HCT116 (cell line): Measurements from ENCODE around the gene SBF2. TPM values are rescaled to one million over a fixed set of nuclear protein-coding genes. Genes with fewer than 3 reads are reported as not detected.

ENCODE experiments used
- ATAC-seq: fragments of 200-7000 bp; cut with Tn5 transposase; 2 replicates; pipeline ENCODE4 v1.9.1; 2020; ENCODE audit warnings: mild to moderate bottlenecking, moderate library complexity
- BruUV-seq: library from RNA; stranded (reverse); fragments of 400-500 nt; replicated peaks from 2 replicates; lab custom pipeline; 2021; lab: Mats Ljungman, UMichigan
- CTCF ChIA-PET: fragments of 300-600 bp; sonication (Branson Sonifier 250); formaldehyde crosslinking; loops from one replicate; lab custom pipeline; 2021; ENCODE audit warnings: antibody characterized with exemption; lab: Charles Lee
- POLR2A ChIA-PET: fragments of 300-600, 350-600 bp; sonication (Branson Sonifier 250); formaldehyde crosslinking; loops from one replicate; lab custom pipeline; 2021; ENCODE audit warnings: antibody characterized with exemption; lab: Charles Lee
- RAD21 ChIA-PET, 2 experiments: fragments of 300-600 bp; sonication (Branson Sonifier 250); formaldehyde crosslinking; loops; one replicate each; lab custom pipeline; 2023; ENCODE audit warnings: low total read pairs in 2 of 2; ENCODE audit not compliant: uncharacterized antibody in 2 of 2, unreplicated experiment in 2 of 2, low non-redundant PET in 1 of 2; lab: Charles Lee
- DNase-seq: peaks from one replicate; pipeline ENCODE4 v3.0.0-alpha.2; 2010; ENCODE audit warnings: low read depth, low spot score
- H2AFZ ChIP-seq: fragments of 200-600 bp; shearing (Covaris generic), sonication (generic); 2 replicates; pipeline ENCODE4 v1.6.1; 2017; ENCODE audit warnings: low read depth, mixed run types, mixed read lengths, antibody characterized with exemption, low read length; ENCODE audit not compliant: poor library complexity, severe bottlenecking
- H3K27ac ChIP-seq: 2 replicates; pipeline ENCODE4 v1.5.1; 2012; ENCODE audit warnings: low read depth, low read length
- H3K27me3 ChIP-seq: fragments of 200-600 bp; sonication (generic); 2 replicates; pipeline ENCODE4 v1.6.1; 2016; ENCODE audit warnings: mixed run types, low read length, mixed read lengths; ENCODE audit not compliant: insufficient read depth
- H3K36me3 ChIP-seq, 2 experiments: fragments of 200-500 bp in 1 of 2; fragments of 200-600 bp in 1 of 2; sonication (Bioruptor generic) in 1 of 2; sonication (generic) in 1 of 2; 2 replicates each; pipeline versions ENCODE4 v1.5.1 to v1.6.1; 2014 to 2016; ENCODE audit warnings: low read length in 2 of 2, inconsistent platforms in 1 of 2, mixed read lengths in 1 of 2, mixed run types in 1 of 2; ENCODE audit not compliant: insufficient read depth in 2 of 2, control insufficient read depth in 1 of 2
- H3K4me1 ChIP-seq, 2 experiments: fragments of 200-600 bp in 1 of 2; sonication (generic) in 1 of 2; 2 replicates each; pipeline versions ENCODE4 v1.5.1 to v1.6.1; 2012 to 2017; ENCODE audit warnings: low read length in 2 of 2, inconsistent platforms in 1 of 2, mild to moderate bottlenecking in 1 of 2, mixed read lengths in 1 of 2, mixed run types in 1 of 2, moderate library complexity in 1 of 2; ENCODE audit not compliant: insufficient read depth in 2 of 2, control insufficient read depth in 1 of 2
- H3K4me2 ChIP-seq: fragments of 200-600 bp; sonication (generic); 2 replicates; pipeline ENCODE4 v1.6.1; 2017; ENCODE audit warnings: mixed run types, low read length, mixed read lengths
- H3K4me3 ChIP-seq, 2 experiments: fragments of 200-600 bp in 1 of 2; sonication (generic) in 1 of 2; replicated peaks in 1 of 2; 2 replicates each; pipeline ENCODE4 v1.5.1; 2011 to 2016; ENCODE audit warnings: low read length in 2 of 2, control low read depth in 1 of 2, low read depth in 1 of 2, mild to moderate bottlenecking in 1 of 2, mixed read lengths in 1 of 2, mixed run types in 1 of 2
- H3K79me2 ChIP-seq: fragments of 200-600 bp; sonication (generic); 2 replicates; pipeline ENCODE4 v1.6.1; 2017; ENCODE audit warnings: mild to moderate bottlenecking, mixed run types, low read length, moderate library complexity, mixed read lengths; ENCODE audit not compliant: insufficient read depth
- H3K9ac ChIP-seq: fragments of 200-600 bp; sonication (generic); 2 replicates; pipeline ENCODE4 v1.6.1; 2016; ENCODE audit warnings: low read length, mixed read lengths
- H3K9me2 ChIP-seq: fragments of 200-600 bp; sonication (generic), shearing (Covaris generic); 2 replicates; pipeline ENCODE4 v1.6.1; 2017; ENCODE audit warnings: mixed run types, mild to moderate bottlenecking, moderate library complexity; ENCODE audit not compliant: insufficient read depth
- H3K9me3 ChIP-seq, 2 experiments: fragments of 200-500 bp in 1 of 2; fragments of 200-600 bp in 1 of 2; sonication (Bioruptor generic) in 1 of 2; sonication (generic) in 1 of 2; 2 replicates each; pipeline ENCODE4 v1.6.1; 2014 to 2017; ENCODE audit warnings: low read length in 2 of 2, mixed read lengths in 2 of 2, inconsistent platforms in 1 of 2, low read depth in 1 of 2, mild to moderate bottlenecking in 1 of 2, mixed run types in 1 of 2, moderate library complexity in 1 of 2; ENCODE audit not compliant: control insufficient read depth in 1 of 2, insufficient read depth in 1 of 2
- H4K20me1 ChIP-seq: fragments of 200-600 bp; sonication (generic), shearing (Covaris generic); 2 replicates; pipeline ENCODE4 v1.6.1; 2017; ENCODE audit warnings: mixed run types, mild to moderate bottlenecking, moderate library complexity; ENCODE audit not compliant: insufficient read depth
- CBX3 ChIP-seq: IDR thresholded peaks from 2 replicates; pipeline ENCODE4 v1.6.1; 2012; ENCODE audit warnings: low read depth
- CEBPB ChIP-seq: IDR thresholded peaks from 2 replicates; pipeline ENCODE4 v1.6.1; 2012; ENCODE audit warnings: low read depth
- FOSL1 ChIP-seq: IDR thresholded peaks from 2 replicates; pipeline ENCODE4 v1.6.1; 2012; ENCODE audit warnings: low read depth
- RAD21 ChIP-seq: IDR thresholded peaks from 2 replicates; pipeline ENCODE4 v1.6.1; 2012; ENCODE audit warnings: low read depth, mild to moderate bottlenecking
- SIN3A ChIP-seq: IDR thresholded peaks from 2 replicates; pipeline ENCODE4 v1.6.1; 2012; ENCODE audit warnings: low read depth
- YY1 ChIP-seq: IDR thresholded peaks from 2 replicates; pipeline ENCODE4 v1.6.1; 2011; ENCODE audit warnings: low read length, low read depth, moderate library complexity, mild to moderate bottlenecking; ENCODE audit not compliant: insufficient replicate concordance; ENCODE audit errors: extremely low read depth
- ZNF274 ChIP-seq: fragments of 200-500 bp; sonication (Bioruptor generic); IDR thresholded peaks from 2 replicates; pipeline ENCODE4 v1.6.1; 2014; ENCODE audit warnings: mild to moderate bottlenecking, low read depth, low read length, inconsistent platforms
- intact Hi-C: fragments of 100-400 bp; cut with micrococcal nuclease; formaldehyde crosslinking; loops from 2 replicates; pipeline ENCODE4 v1.10.0; 2022
- total RNA-seq: library from RNA; stranded (reverse); gene quantifications from one replicate; pipeline ENCODE4 v1.2.1, GENCODE V29; 2021; ENCODE audit not compliant: unreplicated experiment
- TF ChIP-seq, protein P1 (sequence below), 3 experiments: fragments of 200-600 bp in 1 of 3; sonication (generic) in 1 of 3; IDR thresholded peaks in 2 of 3; conservative IDR thresholded peaks in 1 of 3; 2 replicates each; pipeline ENCODE4 v1.5.1; 2012 to 2017; ENCODE audit warnings: low read depth in 2 of 3, low read length in 2 of 3, antibody characterized with exemption in 1 of 3, borderline replicate concordance in 1 of 3, control low read depth in 1 of 3, mild to moderate bottlenecking in 1 of 3, mixed read lengths in 1 of 3, mixed run types in 1 of 3, moderate library complexity in 1 of 3; ENCODE audit not compliant: insufficient read depth in 1 of 3

The SBF2 gene
- total RNA-seq, 1 experiment from 2014 or later, result 35.0 TPM

DNA sequence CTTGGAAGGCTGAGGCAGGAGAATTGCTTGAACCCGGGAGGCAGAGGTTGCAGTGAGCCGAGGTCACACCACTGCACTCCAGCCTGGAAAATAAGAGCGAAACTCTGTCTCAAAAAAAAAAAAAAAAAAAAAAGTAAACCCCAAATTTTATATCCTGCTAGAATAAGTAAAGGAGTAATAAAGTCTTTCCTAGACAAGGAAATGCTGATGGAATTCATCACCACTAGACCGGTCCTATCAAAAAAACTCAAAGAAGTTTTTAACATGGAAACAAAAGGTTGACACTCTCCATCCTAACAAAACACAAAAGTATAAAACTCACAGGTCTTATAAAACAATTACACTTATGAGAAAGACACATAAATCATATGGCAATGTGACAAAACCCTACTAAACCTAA lies 213.9 kb downstream of the SBF2 start:
- Histone ChIP-seq H3K36me3 (no peaks in the 10 kb centered on the region), H3K27ac (no peak overlapping the region), H3K4me1 (no peaks in the 10 kb centered on the region), H3K27me3 (no peaks in the 10 kb centered on the region), H3K9me3 (peaks cover 3 to 8% of the 10 kb centered on the region in 2 experiments; a peak in 2 of 4 replicates), H3K9me2 (no peaks in the 10 kb centered on the region), H4K20me1 (no peaks in the 10 kb centered on the region), H3K4me3 (no peak overlapping the region), H3K9ac (no peak overlapping the region), H2AFZ (no peak overlapping the region), H3K4me2 (no peak overlapping the region), H3K79me2 (peaks cover 25% of the 10 kb centered on the region)
- no peak for ATAC-seq
- DNase-seq, result no peak
- POLR2A ChIA-PET, result no interaction called here
- intact Hi-C loops, result no loop called here
- no TSS peak for BruUV-seq
- TF ChIP-seq CBX3, result peak; percentile 75; the same call in 1 of the 2 replicates
- TF ChIP-seq SIN3A, result no peak
- no peak for TF ChIP-seq YY1
- TF ChIP-seq FOSL1, result no peak
- TF ChIP-seq, all 23 proteins: peak for 1
- CTCF ChIA-PET, result no interaction called here
- RAD21 ChIA-PET, result no interaction called here

DNA sequence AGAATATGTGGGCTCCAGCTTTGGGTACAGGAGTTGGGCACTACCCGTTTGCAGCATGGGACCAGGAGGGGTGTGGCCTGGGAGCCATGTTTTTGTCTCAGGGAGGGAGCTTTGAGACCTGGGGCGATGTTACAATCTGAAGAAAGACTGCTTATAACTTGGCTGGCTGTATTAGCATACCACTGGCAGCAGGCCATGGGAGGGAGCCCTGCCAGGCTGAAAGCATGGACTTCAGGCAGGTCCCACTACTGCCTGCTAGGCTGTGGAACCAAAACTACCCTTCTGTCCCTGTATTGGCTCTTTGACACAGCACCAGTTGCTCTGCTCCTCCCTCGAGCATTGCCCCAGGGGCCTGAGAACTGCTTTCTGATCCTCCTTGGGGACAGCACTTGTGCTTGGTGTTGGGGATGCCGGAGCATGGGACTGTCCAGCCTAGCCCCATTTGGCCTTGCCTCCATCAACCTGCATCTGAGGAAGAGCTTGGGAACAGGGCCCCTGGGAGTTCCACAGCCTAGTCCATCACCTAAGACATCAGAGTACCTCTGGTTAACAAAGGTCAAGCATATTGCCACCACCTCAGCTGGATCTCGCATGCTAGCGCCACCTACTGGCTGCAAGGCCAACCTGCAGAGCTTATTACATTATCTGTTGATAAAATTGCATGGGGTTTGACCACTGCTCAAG lies 217.4 kb downstream of the SBF2 start:
- no TSS peak for BruUV-seq
- no peaks in the 10 kb centered on the region for H3K36me3 ChIP-seq
- no peak overlapping the region for H2AFZ ChIP-seq
- ChIA-PET POLR2A (no interaction called here), RAD21 (no interaction called here)
- no peaks in the 10 kb centered on the region for H3K9me2 ChIP-seq
- H3K79me2 ChIP-seq, result peaks cover 13% of the 10 kb centered on the region; the same call in 1 of the 2 replicates
- peaks cover 0 to 3% of the 10 kb centered on the region in 2 experiments; a peak in 1 of 4 replicates for H3K4me1 ChIP-seq
- H3K4me2 ChIP-seq, result no peak overlapping the region
- H3K9ac ChIP-seq, result no peak overlapping the region
- intact Hi-C loops, result loop anchor here (5.0 kb wide), 1 partner anchor 231 kb away; the partner anchor contains the start of gene ADM
- ATAC-seq, result peak; percentile 84
- H4K20me1 ChIP-seq, result no peaks in the 10 kb centered on the region
- no peak overlapping the region for H3K4me3 ChIP-seq
- TF ChIP-seq RAD21, result peak; percentile 49
- TF ChIP-seq, protein P1, sequence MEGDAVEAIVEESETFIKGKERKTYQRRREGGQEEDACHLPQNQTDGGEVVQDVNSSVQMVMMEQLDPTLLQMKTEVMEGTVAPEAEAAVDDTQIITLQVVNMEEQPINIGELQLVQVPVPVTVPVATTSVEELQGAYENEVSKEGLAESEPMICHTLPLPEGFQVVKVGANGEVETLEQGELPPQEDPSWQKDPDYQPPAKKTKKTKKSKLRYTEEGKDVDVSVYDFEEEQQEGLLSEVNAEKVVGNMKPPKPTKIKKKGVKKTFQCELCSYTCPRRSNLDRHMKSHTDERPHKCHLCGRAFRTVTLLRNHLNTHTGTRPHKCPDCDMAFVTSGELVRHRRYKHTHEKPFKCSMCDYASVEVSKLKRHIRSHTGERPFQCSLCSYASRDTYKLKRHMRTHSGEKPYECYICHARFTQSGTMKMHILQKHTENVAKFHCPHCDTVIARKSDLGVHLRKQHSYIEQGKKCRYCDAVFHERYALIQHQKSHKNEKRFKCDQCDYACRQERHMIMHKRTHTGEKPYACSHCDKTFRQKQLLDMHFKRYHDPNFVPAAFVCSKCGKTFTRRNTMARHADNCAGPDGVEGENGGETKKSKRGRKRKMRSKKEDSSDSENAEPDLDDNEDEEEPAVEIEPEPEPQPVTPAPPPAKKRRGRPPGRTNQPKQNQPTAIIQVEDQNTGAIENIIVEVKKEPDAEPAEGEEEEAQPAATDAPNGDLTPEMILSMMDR (IDR thresholded peaks at IDR 0.05 in 2 of 3, conservative IDR thresholded peaks at IDR 0.05 in 1 of 3; ENCODE audit: borderline replicate concordance in 1 of 3, insufficient read depth in 1 of 3, low read depth in 2 of 3, low read length in 2 of 3), result peak; percentile 27 to 90 (median 80); a peak in 5 of 6 replicates
- no peak for TF ChIP-seq CEBPB
- no peak for TF ChIP-seq ZNF274
- no peak for TF ChIP-seq YY1
- TF ChIP-seq, all 23 proteins: peak for 2
- H3K27ac ChIP-seq, result no peak overlapping the region
- peaks cover 3 to 8% of the 10 kb centered on the region in 2 experiments; a peak in 2 of 4 replicates for H3K9me3 ChIP-seq
- H3K27me3 ChIP-seq, result no peaks in the 10 kb centered on the region
- peak; percentile 19 for DNase-seq
- CTCF ChIA-PET, result interaction anchor here (0.6 to 1.6 kb wide), 5 partner anchors 9 to 38 kb away, joined by 3 to 19 read pairs (median 7); no protein-coding TSS in a partner anchor
